HTR-8/SVneo (cell line): ENCODE data around the gene TCEAL1.
A peak's percentile ranks its signal among the peaks of the same experiment; 100 is the strongest.
"Not testable (repeated sequence)": the region's sequence is repeated elsewhere in the genome, so short reads cannot be mapped to it uniquely, and the experiment has no call there.

ENCODE experiments used
- DNase-seq: peaks from one replicate; pipeline ENCODE4 v3.0.0; 2011; ENCODE audit warnings: low spot score, mixed read lengths; ENCODE audit not compliant: insufficient read length
- FAIRE-seq: peaks from 2 replicates; lab custom pipeline; 2011; peaks lifted over from hg19 to GRCh38; lab: Jason Lieb, UNC

Gene TCEAL1

GRCh38 chrX:103628386-103629317 is at the start of gene TCEAL1:
Gene TCEAL1 (plus strand): TSS chrX:103628975. CDS start chrX:103629917, 942 bp downstream.
- no peak for DNase-seq
- no peak for FAIRE-seq

GRCh38 chrX:103584596-103584995 is 44.2 kb upstream of the TCEAL1 start:
- DNase-seq: no peak
- FAIRE-seq: no peak

- DNase-seq (no peak), FAIRE-seq (no peak)
These were observed 43.1 kb upstream of the TCEAL1 start, which contains the start of gene TCEAL4 for GRCh38 chrX:103585411-103586313. Gene TCEAL4 (plus strand): TSS chrX:103585515. CDS start chrX:103586676, 1,161 bp downstream.

GRCh38 chrX:103586314-103586646 is 42.5 kb upstream of the TCEAL1 start:
- DNase-seq (no peak), FAIRE-seq (no peak)

GRCh38 chrX:103586659-103587058 is 42.1 kb upstream of the TCEAL1 start:
- FAIRE-seq (no peak), DNase-seq (no peak)

- FAIRE-seq, DNase-seq: not testable (repeated sequence)
These were observed 36.5 kb upstream of the TCEAL1 start for GRCh38 chrX:103592295-103592694.

- not testable (repeated sequence) for DNase-seq, FAIRE-seq
These were observed 33.6 kb upstream of the TCEAL1 start for GRCh38 chrX:103595202-103595601.

GRCh38 chrX:103607364-103608305 is 21.1 kb upstream of the TCEAL1 start, which contains the start of gene TCEAL3:
Gene TCEAL3 (plus strand): TSS chrX:103607963. CDS start chrX:103609065, 1,102 bp downstream.
- DNase-seq (peak; percentile 24), FAIRE-seq (no peak)

- FAIRE-seq (no peak), DNase-seq (no peak)
These were observed 20.3 kb upstream of the TCEAL1 start for GRCh38 chrX:103608306-103608963.

- FAIRE-seq (no peak), DNase-seq (no peak)
These were observed 18.5 kb upstream of the TCEAL1 start for GRCh38 chrX:103610282-103610681.

- no peak for FAIRE-seq
- no peak for DNase-seq
These were observed 15.3 kb upstream of the TCEAL1 start for GRCh38 chrX:103613362-103613890.

GRCh38 chrX:103614999-103615398 is 13.8 kb upstream of the TCEAL1 start:
- DNase-seq: no peak
- no peak for FAIRE-seq

- DNase-seq (no peak), FAIRE-seq (no peak)
These were observed 12.9 kb upstream of the TCEAL1 start for GRCh38 chrX:103615781-103616371.

- FAIRE-seq: no peak
- no peak for DNase-seq
These were observed 12.0 kb upstream of the TCEAL1 start for GRCh38 chrX:103616676-103617186.

GRCh38 chrX:103624111-103624510 is 4.7 kb upstream of the TCEAL1 start:
- FAIRE-seq (no peak), DNase-seq (no peak)

GRCh38 chrX:103626855-103627254 is 1.9 kb upstream of the TCEAL1 start:
- FAIRE-seq (no peak), DNase-seq (no peak)

GRCh38 chrX:103629318-103630170 is 769 bp downstream of the TCEAL1 start:
- no peak for FAIRE-seq
- peak; percentile 26 for DNase-seq
